ENCODE measurements around the gene SAMHD1. TPM values are rescaled to one million over a fixed set of nuclear protein-coding genes. Genes with fewer than 3 reads are reported as not detected.

SAMHD1 gene
- total and polyA plus RNA-seq, 2 experiments from 2014 or later, result 7.4 to 9.0 TPM

DNA sequence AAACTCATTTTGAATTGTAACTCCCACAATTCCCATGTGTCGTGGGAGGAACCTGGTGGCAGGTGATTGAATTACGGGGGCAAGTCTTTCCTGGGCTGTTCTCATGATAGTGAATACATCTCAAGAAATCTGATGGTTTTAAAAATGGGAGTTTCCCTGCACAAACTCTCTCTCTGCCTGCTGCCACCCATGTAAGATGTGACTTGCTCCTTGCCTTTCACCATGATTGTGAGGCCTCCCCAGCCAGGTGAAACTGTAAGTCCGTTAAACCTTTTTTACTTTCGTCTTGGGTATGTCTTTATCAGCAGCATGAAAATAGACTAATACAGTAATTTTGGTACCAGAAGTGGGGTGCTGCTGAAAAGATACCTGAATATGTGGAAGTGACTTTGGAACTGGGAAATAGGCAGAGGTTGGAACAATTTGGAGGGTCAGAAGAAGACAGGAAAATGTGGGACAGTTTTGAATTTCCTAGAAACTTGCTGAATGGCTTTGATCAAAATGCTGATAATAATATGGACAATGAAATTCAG is 41.4 kb upstream of the SAMHD1 start:
- no peak overlapping the region for H3K4me2 ChIP-seq (ENCODE audit: unreplicated experiment)
- H3F3A ChIP-seq (ENCODE audit: insufficient read depth), result no peaks in the 10 kb centered on the region
- H3K27ac ChIP-seq, result no peak overlapping the region
- no peak for DNase-seq
- H3K9ac ChIP-seq, result no peak overlapping the region
- no peaks in the 10 kb centered on the region for H3K4me1 ChIP-seq (ENCODE audit: insufficient read depth)
- no peak overlapping the region for H3K4me3 ChIP-seq
- H3K9me3 ChIP-seq (ENCODE audit: low read depth), result no peaks in the 10 kb centered on the region
- H2AFZ ChIP-seq, result no peak overlapping the region
- H3K9me2 ChIP-seq (ENCODE audit: insufficient read depth), result no peaks in the 10 kb centered on the region
- WGBS, 2 experiments (ENCODE audit: low coverage in 1 of 2, low lambda C conversion rate in 2 of 2, missing lambda C conversion rate in 2 of 2), result 92 to 97% methylated on average over 4 of the region's 4 CpGs
- no peaks in the 10 kb centered on the region for H4K20me1 ChIP-seq (ENCODE audit: insufficient read depth)
- no peaks in the 10 kb centered on the region for H3K27me3 ChIP-seq (replicated peaks; ENCODE audit: insufficient read depth)
- no peak for TF ChIP-seq EZH2phosphoT487 (IDR thresholded peaks at IDR 0.05; ENCODE audit: insufficient read depth, low read depth)
- no peak for TF ChIP-seq EZH2 (IDR thresholded peaks at IDR 0.05; ENCODE audit: insufficient read depth, poor library complexity, severe bottlenecking)
- H3K36me3 ChIP-seq (ENCODE audit: low read depth), result no peaks in the 10 kb centered on the region
- H3K79me2 ChIP-seq (ENCODE audit: insufficient read depth), result no peaks in the 10 kb centered on the region
- in situ Hi-C loops (cut with MboI), result no loop called here

- 73 to 82% methylated on average over 3 of the region's 3 CpGs for WGBS, 2 experiments (ENCODE audit: low coverage in 1 of 2, low lambda C conversion rate in 2 of 2, missing lambda C conversion rate in 2 of 2)
- Histone ChIP-seq H3K9me2 (ENCODE audit: insufficient read depth) (no peaks in the 10 kb centered on the region), H4K20me1 (ENCODE audit: insufficient read depth) (no peaks in the 10 kb centered on the region), H3K4me2 (ENCODE audit: unreplicated experiment) (no peak overlapping the region), H3K27me3 (replicated peaks; ENCODE audit: insufficient read depth) (no peaks in the 10 kb centered on the region), H2AFZ (no peak overlapping the region), H3F3A (ENCODE audit: insufficient read depth) (no peaks in the 10 kb centered on the region), H3K9ac (no peak overlapping the region), H3K27ac (no peak overlapping the region), H3K4me3 (no peak overlapping the region), H3K79me2 (ENCODE audit: insufficient read depth) (no peaks in the 10 kb centered on the region), H3K4me1 (ENCODE audit: insufficient read depth) (no peaks in the 10 kb centered on the region), H3K9me3 (ENCODE audit: low read depth) (no peaks in the 10 kb centered on the region), H3K36me3 (ENCODE audit: low read depth) (no peaks in the 10 kb centered on the region)
- TF ChIP-seq EZH2phosphoT487 (IDR thresholded peaks at IDR 0.05; ENCODE audit: insufficient read depth, low read depth), result no peak
- in situ Hi-C loops (cut with MboI), result no loop called here
- no peak for DNase-seq
Observed at GRCh38 chr20:36991703-36992102, 40.2 kb upstream of the SAMHD1 start.

DNA sequence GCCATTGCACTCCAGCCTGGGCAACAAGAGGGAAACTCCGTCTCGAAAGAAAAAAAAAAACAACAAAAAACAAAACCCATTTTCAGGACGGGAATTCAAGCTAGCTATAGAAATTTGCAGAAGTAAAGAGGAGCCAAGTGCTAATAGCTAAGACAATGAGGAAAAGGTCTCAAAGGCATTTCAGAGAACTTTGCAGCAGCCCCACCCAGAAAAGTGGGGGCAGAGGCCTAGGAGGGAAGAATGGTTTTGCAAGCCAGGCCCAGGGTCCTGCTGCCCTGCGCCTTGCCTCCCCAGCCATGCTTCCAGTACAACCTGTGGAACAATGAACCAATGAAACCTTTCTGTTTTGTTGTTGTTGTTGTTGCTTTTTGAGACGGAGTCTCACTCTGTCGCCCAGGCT is 38.3 kb upstream of the SAMHD1 start:
- H4K20me1 ChIP-seq (ENCODE audit: insufficient read depth), result no peaks in the 10 kb centered on the region
- no peak overlapping the region for H3K27ac ChIP-seq
- no peaks in the 10 kb centered on the region for H3K9me2 ChIP-seq (ENCODE audit: insufficient read depth)
- H2AFZ ChIP-seq, result no peak overlapping the region
- no peaks in the 10 kb centered on the region for H3K79me2 ChIP-seq (ENCODE audit: insufficient read depth)
- H3K36me3 ChIP-seq (ENCODE audit: low read depth), result no peaks in the 10 kb centered on the region
- no peak overlapping the region for H3K9ac ChIP-seq
- no peak overlapping the region for H3K4me2 ChIP-seq (ENCODE audit: unreplicated experiment)
- 84 to 88% methylated on average over 5 to 6 of the region's 6 CpGs for WGBS, 2 experiments (ENCODE audit: low coverage in 1 of 2, low lambda C conversion rate in 2 of 2, missing lambda C conversion rate in 2 of 2)
- no peaks in the 10 kb centered on the region for H3F3A ChIP-seq (ENCODE audit: insufficient read depth)
- DNase-seq, result no peak
- H3K4me1 ChIP-seq (ENCODE audit: insufficient read depth), result no peaks in the 10 kb centered on the region
- no peak for TF ChIP-seq EZH2 (IDR thresholded peaks at IDR 0.05; ENCODE audit: insufficient read depth, poor library complexity, severe bottlenecking)
- TF ChIP-seq EZH2phosphoT487 (IDR thresholded peaks at IDR 0.05; ENCODE audit: insufficient read depth, low read depth), result no peak
- H3K27me3 ChIP-seq (replicated peaks; ENCODE audit: insufficient read depth), result no peaks in the 10 kb centered on the region
- in situ Hi-C loops (cut with MboI), result no loop called here
- no peaks in the 10 kb centered on the region for H3K9me3 ChIP-seq (ENCODE audit: low read depth)
- H3K4me3 ChIP-seq, result no peak overlapping the region

- WGBS, 2 experiments (ENCODE audit: low coverage in 1 of 2, low lambda C conversion rate in 2 of 2, missing lambda C conversion rate in 2 of 2), result 91 to 95% methylated on average over 3 of the region's 3 CpGs
- no peaks in the 10 kb centered on the region for H3K36me3 ChIP-seq (ENCODE audit: low read depth)
- no peak overlapping the region for H3K27ac ChIP-seq
- TF ChIP-seq EZH2phosphoT487 (IDR thresholded peaks at IDR 0.05; ENCODE audit: insufficient read depth, low read depth), result no peak
- TF ChIP-seq EZH2 (IDR thresholded peaks at IDR 0.05; ENCODE audit: insufficient read depth, poor library complexity, severe bottlenecking), result no peak
- H3K4me3 ChIP-seq, result no peak overlapping the region
- no peaks in the 10 kb centered on the region for H3K9me2 ChIP-seq (ENCODE audit: insufficient read depth)
- no peaks in the 10 kb centered on the region for H3K27me3 ChIP-seq (replicated peaks; ENCODE audit: insufficient read depth)
- DNase-seq, result peak; percentile 28
- H2AFZ ChIP-seq, result no peak overlapping the region
- in situ Hi-C loops (cut with MboI), result no loop called here
- no peaks in the 10 kb centered on the region for H3K9me3 ChIP-seq (ENCODE audit: low read depth)
- H3F3A ChIP-seq (ENCODE audit: insufficient read depth), result no peaks in the 10 kb centered on the region
- no peaks in the 10 kb centered on the region for H3K79me2 ChIP-seq (ENCODE audit: insufficient read depth)
- H4K20me1 ChIP-seq (ENCODE audit: insufficient read depth), result no peaks in the 10 kb centered on the region
- no peak overlapping the region for H3K4me2 ChIP-seq (ENCODE audit: unreplicated experiment)
- H3K9ac ChIP-seq, result no peak overlapping the region
- no peaks in the 10 kb centered on the region for H3K4me1 ChIP-seq (ENCODE audit: insufficient read depth)
Observed at GRCh38 chr20:36988494-36988966, 37.0 kb upstream of the SAMHD1 start.

DNA sequence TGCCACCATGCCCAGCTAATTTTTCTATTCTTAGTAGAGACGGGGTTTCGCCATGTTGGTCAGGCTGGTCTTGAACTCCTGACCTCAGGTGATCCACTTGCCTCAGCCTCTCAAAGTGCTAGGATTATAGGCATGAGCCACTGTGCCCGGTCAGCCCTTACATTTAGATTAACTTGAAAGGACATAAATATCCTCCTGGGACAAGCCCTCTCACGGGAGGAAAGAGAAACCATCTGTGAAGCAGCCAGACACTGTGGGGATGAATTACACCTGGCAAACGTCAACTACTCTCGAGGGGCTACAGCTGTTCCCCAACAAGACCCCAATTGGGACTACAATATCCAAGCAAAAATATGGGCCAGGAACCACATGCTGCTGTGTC is 32.7 kb upstream of the SAMHD1 start:
- H3K36me3 ChIP-seq (ENCODE audit: low read depth), result no peaks in the 10 kb centered on the region
- no peak for TF ChIP-seq EZH2 (IDR thresholded peaks at IDR 0.05; ENCODE audit: insufficient read depth, poor library complexity, severe bottlenecking)
- no peak for TF ChIP-seq EZH2phosphoT487 (IDR thresholded peaks at IDR 0.05; ENCODE audit: insufficient read depth, low read depth)
- no peak for DNase-seq
- H3K9ac ChIP-seq, result no peak overlapping the region
- H3K9me2 ChIP-seq (ENCODE audit: insufficient read depth), result no peaks in the 10 kb centered on the region
- no peaks in the 10 kb centered on the region for H3F3A ChIP-seq (ENCODE audit: insufficient read depth)
- no peak overlapping the region for H2AFZ ChIP-seq
- WGBS, 2 experiments (ENCODE audit: low coverage in 1 of 2, low lambda C conversion rate in 2 of 2, missing lambda C conversion rate in 2 of 2), result 54 to 55% methylated on average over 6 of the region's 6 CpGs
- no peaks in the 10 kb centered on the region for H3K9me3 ChIP-seq (ENCODE audit: low read depth)
- in situ Hi-C loops (cut with MboI), result no loop called here
- no peaks in the 10 kb centered on the region for H4K20me1 ChIP-seq (ENCODE audit: insufficient read depth)
- H3K4me2 ChIP-seq (ENCODE audit: unreplicated experiment), result no peak overlapping the region
- H3K4me3 ChIP-seq, result no peak overlapping the region
- no peaks in the 10 kb centered on the region for H3K27me3 ChIP-seq (replicated peaks; ENCODE audit: insufficient read depth)
- H3K79me2 ChIP-seq (ENCODE audit: insufficient read depth), result no peaks in the 10 kb centered on the region
- no peaks in the 10 kb centered on the region for H3K4me1 ChIP-seq (ENCODE audit: insufficient read depth)
- no peak overlapping the region for H3K27ac ChIP-seq

All from GM23248 (cell line).